ENCODE data around the gene TOLLIP.

DNA sequence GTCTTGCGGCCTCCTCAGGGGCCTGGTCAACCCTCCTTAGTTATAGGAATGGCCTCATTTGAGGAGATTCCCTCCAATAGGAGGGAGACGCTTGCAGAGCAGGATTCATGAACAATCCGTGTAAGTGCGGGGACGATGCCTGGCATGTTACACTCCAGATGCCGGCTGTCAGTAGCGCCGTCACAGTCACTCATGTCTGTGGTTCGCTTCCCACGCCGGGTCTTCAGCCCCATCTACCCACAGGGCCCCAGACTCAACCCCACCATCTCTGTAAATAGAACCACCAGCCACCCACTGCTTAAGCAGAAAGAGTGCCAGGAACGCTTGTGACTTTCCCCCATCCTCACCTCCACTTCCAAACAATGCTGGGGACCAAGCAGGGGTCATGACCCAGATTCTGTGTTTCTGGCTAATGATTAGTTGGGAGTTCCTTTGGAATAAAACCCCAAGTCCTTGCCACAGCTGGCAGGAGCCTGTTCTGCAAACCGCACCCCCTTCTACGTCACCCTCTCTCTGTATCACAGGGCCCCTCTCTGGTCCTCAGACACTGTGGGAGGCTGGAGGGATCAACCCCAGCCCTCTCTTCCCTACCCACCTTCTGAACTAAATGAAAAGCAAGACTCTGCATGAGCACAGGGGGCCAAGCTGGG lies 38.8 kb upstream of the TOLLIP start:
- TF ChIP-seq FOXM1 (IDR thresholded peaks at IDR 0.05; ENCODE audit: borderline replicate concordance) (no peak), ARNT (IDR thresholded peaks at IDR 0.05) (no peak), SUZ12 (IDR thresholded peaks at IDR 0.05) (no peak), BHLHE40 (IDR thresholded peaks at IDR 0.05; ENCODE audit: borderline replicate concordance) (no peak), CTBP1 (IDR thresholded peaks at IDR 0.05; ENCODE audit: borderline replicate concordance) (no peak), SP1 (IDR thresholded peaks at IDR 0.05) (no peak), TARDBP (IDR thresholded peaks at IDR 0.05) (no peak), FOXK2 (IDR thresholded peaks at IDR 0.05) (no peak), FOXA1 (IDR thresholded peaks at IDR 0.05) (no peak)
